Fibroblast of villous mesenchyme (primary cell): ENCODE data around the gene ZMYND19. TPM values are rescaled to one million over a fixed set of nuclear protein-coding genes. Genes with fewer than 3 reads are reported as not detected.

Experiments used
- DNase-seq: peaks from one replicate; pipeline ENCODE4 v3.0.0-alpha.2; 2010; ENCODE audit warnings: low read depth
- H3K4me3 ChIP-seq: 2 replicates; pipeline ENCODE4 v1.5.1; 2011; ENCODE audit warnings: low read depth, mild to moderate bottlenecking, low read length
- CTCF ChIP-seq: IDR thresholded peaks from 2 replicates; pipeline ENCODE4 v1.5.1; 2012; ENCODE audit warnings: low read depth, mild to moderate bottlenecking, low read length; ENCODE audit not compliant: insufficient read depth
- total RNA-seq: library from RNA; depleted of rRNA; stranded (reverse); fragments of >200 nt; gene quantifications from 2 replicates; pipeline ENCODE4 v1.2.3, GENCODE V29; 2012

The ZMYND19 gene
- total RNA-seq, 1 donor = 18.6 TPM

GRCh38 chr9:137547687-137548543, 42.4 kb downstream of the ZMYND19 start:
- no peak for DNase-seq
- TF ChIP-seq CTCF = no peak
- H3K4me3 ChIP-seq = no peak overlapping the region

GRCh38 chr9:137545123-137545522, 45.2 kb downstream of the ZMYND19 start:
- TF ChIP-seq CTCF = no peak
- H3K4me3 ChIP-seq = no peak overlapping the region
- peak; percentile 64 for DNase-seq

GRCh38 chr9:137544176-137544760, 46.0 kb downstream of the ZMYND19 start:
- TF ChIP-seq CTCF = no peak
- peak; percentile 73 for DNase-seq
- no peak overlapping the region for H3K4me3 ChIP-seq

- no peak for DNase-seq
- TF ChIP-seq CTCF = no peak
- H3K4me3 ChIP-seq = no peak overlapping the region
Observed at GRCh38 chr9:137543237-137543963, 46.9 kb downstream of the ZMYND19 start.

GRCh38 chr9:137542486-137542885, 47.8 kb downstream of the ZMYND19 start:
- H3K4me3 ChIP-seq = no peak overlapping the region
- no peak for TF ChIP-seq CTCF
- DNase-seq = no peak

GRCh38 chr9:137540536-137540935, 49.8 kb downstream of the ZMYND19 start:
- TF ChIP-seq CTCF = no peak
- DNase-seq = no peak
- H3K4me3 ChIP-seq = no peak overlapping the region
